ENCODE data around the gene PROM2. TPM values are rescaled to one million over a fixed set of nuclear protein-coding genes. Genes with fewer than 3 reads are reported as not detected.
"Not testable (repeated sequence)": the region's sequence is repeated elsewhere in the genome, so short reads cannot be mapped to it uniquely, and the experiment has no call there.

PROM2 gene
- total RNA-seq, 4 donors from 2014 or later: 59.7 to 184 (median 83.5) TPM

DNA sequence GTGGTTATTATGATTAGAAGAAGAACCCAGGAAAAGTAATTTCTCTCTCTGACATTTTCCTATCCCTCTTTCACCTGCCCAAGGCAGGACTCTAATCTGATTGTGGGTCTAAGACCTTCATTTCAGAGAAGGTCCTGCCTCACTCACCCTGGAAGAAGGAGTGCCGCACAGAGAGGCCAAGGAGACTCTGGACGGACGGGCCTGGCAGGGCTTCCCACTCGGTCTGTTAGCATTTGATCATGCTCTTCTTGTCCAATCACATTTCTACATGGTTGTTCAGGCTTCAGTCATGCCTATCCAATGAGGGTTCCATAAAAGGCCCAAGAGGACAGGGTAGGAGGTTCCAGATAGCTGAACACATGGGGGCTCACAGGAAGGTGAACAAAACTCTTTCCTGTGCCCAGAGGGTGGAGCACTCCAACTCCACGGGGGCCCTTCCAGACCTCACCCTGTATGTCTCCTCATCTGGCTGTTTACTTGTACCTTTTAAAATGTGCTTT lies 39.9 kb upstream of the PROM2 start:
- WGBS, 2 donors: 71 to 73% methylated on average over 5 of the region's 5 CpGs
- H3K4me1 ChIP-seq: peaks cover 0 to 5% (median 0%) of the 10 kb centered on the region in 3 donors
- H3K27me3 ChIP-seq: no peaks in the 10 kb centered on the region
- DNase-seq: no peak
- H3K4me3 ChIP-seq: no peak overlapping the region
- intact Hi-C loops (cut with DNase I): loop anchor here (10.0 kb wide), 1 partner anchor 80 kb away; no protein-coding TSS in a partner anchor
- H3K36me3 ChIP-seq: no peaks in the 10 kb centered on the region
- TF ChIP-seq POLR2A (IDR thresholded peaks at IDR 0.05): no peak
- TF ChIP-seq, protein P1, sequence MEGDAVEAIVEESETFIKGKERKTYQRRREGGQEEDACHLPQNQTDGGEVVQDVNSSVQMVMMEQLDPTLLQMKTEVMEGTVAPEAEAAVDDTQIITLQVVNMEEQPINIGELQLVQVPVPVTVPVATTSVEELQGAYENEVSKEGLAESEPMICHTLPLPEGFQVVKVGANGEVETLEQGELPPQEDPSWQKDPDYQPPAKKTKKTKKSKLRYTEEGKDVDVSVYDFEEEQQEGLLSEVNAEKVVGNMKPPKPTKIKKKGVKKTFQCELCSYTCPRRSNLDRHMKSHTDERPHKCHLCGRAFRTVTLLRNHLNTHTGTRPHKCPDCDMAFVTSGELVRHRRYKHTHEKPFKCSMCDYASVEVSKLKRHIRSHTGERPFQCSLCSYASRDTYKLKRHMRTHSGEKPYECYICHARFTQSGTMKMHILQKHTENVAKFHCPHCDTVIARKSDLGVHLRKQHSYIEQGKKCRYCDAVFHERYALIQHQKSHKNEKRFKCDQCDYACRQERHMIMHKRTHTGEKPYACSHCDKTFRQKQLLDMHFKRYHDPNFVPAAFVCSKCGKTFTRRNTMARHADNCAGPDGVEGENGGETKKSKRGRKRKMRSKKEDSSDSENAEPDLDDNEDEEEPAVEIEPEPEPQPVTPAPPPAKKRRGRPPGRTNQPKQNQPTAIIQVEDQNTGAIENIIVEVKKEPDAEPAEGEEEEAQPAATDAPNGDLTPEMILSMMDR (IDR thresholded peaks at IDR 0.05): no peak
- no peak overlapping the region for H3K27ac ChIP-seq
- H3K9me3 ChIP-seq: no peaks in the 10 kb centered on the region

DNA sequence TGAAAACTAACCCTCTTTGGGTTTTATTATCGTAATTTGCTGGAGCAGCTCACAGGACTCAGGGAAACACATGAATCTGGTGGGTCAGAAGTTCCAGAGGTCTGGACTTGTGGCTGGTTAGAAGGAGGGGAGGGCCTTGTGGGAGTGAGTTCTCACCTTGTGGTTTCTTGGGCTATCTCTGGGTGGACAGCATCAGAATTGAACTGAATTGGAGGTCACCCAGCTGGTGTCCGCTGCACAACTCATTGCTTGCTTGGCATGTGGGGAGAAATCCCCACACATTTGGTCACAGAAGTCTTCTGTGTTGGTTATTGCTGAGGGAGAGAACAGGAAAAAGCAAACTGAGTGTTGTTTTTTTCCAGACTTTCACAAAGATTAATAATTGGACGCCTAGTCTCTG lies 39.4 kb upstream of the PROM2 start:
- WGBS, 2 donors: 83 to 85% methylated on average over 3 of the region's 3 CpGs
- H3K4me3 ChIP-seq: no peak overlapping the region
- intact Hi-C loops (cut with DNase I): loop anchor here (10.0 kb wide), 1 partner anchor 80 kb away; no protein-coding TSS in a partner anchor
- no peaks in the 10 kb centered on the region for H3K36me3 ChIP-seq
- no peak for DNase-seq
- H3K4me1 ChIP-seq: peaks cover 0 to 5% (median 0%) of the 10 kb centered on the region in 3 donors
- TF ChIP-seq, protein P1 (IDR thresholded peaks at IDR 0.05): no peak
- no peak for TF ChIP-seq POLR2A (IDR thresholded peaks at IDR 0.05)
- H3K27me3 ChIP-seq: no peaks in the 10 kb centered on the region
- H3K9me3 ChIP-seq: no peaks in the 10 kb centered on the region
- H3K27ac ChIP-seq: no peak overlapping the region

DNA sequence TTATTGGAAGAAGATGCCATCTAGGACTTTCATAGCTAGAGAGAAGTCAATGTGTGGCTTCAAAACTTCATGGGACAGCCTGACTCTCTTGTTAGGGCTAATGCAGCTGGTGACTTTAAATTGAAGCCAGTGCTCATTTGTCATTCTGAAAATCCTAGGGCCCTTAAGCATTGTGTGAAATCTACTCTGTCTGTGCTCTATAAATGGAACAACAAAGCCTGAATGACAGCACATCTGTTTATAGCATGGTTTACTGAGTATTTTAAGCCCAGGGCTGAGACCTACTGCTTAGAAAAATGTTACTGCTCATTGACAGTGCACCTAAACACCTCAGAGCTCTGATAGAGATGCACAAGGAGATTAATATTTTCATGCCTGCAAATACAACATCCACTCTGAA lies 36.1 kb upstream of the PROM2 start:
- Histone ChIP-seq H3K27ac (no peak overlapping the region), H3K9me3 (peaks cover 3 to 29% (median 17%) of the 10 kb centered on the region in 3 donors), H3K27me3 (no peaks in the 10 kb centered on the region), H3K4me3 (no peak overlapping the region), H3K36me3 (no peaks in the 10 kb centered on the region), H3K4me1 (no peaks in the 10 kb centered on the region)
- DNase-seq: no peak
- intact Hi-C loops (cut with DNase I): loop anchor here (10.0 kb wide), 1 partner anchor 77 kb away; no protein-coding TSS in a partner anchor
- TF ChIP-seq, protein P1 (IDR thresholded peaks at IDR 0.05): no peak
- no peak for TF ChIP-seq POLR2A (IDR thresholded peaks at IDR 0.05)

DNA sequence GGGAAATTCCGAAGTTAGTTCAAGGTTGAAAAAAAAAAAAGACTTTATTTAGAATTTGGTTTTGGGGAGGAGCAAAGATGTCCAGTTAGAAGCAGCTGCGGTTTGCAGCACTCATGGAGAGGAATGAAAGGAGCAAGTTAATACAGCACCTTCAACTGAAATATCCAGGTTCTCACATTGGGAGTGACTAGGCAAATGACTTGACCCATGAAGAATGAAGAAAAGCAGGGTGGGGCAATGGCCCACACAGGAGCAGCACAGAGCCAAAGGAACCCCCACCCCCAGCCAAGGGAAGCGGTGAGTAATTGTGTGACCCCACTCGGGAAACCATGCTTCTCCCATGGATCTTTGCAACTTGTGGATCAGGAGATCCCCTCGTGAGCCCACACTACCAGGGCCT lies 34.2 kb upstream of the PROM2 start:
- 78 to 81% methylated on average over 4 to 5 of the region's 5 CpGs for WGBS, 2 donors
- Histone ChIP-seq H3K27ac (no peak overlapping the region), H3K27me3 (no peaks in the 10 kb centered on the region), H3K4me1 (no peaks in the 10 kb centered on the region), H3K36me3 (no peaks in the 10 kb centered on the region), H3K9me3 (peaks cover 3 to 29% (median 17%) of the 10 kb centered on the region in 3 donors), H3K4me3 (no peak overlapping the region)
- TF ChIP-seq, protein P1 (IDR thresholded peaks at IDR 0.05): no peak
- no peak for TF ChIP-seq POLR2A (IDR thresholded peaks at IDR 0.05)
- DNase-seq: no peak
- intact Hi-C loops (cut with DNase I): no loop called here

DNA sequence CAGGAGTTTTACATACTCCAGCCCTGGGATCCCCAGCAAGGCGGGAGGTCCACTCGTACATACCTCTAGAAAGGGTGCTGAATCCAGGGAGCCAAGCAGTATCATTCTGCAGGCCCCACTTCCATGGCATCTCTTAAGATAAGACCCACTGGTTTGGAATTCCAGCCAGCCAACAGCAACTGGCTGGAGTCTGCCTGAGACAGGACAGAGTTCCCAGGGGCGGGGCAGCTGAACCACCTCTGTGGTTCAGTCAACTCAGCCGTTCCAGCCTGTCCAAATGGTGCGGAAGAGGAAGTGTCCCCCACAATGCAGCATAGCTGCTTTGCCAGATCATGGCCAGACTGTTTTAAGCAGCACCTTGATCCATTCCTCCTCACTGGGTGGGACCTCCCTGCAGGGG lies 33.7 kb upstream of the PROM2 start:
- Histone ChIP-seq H3K27me3 (no peaks in the 10 kb centered on the region), H3K9me3 (peaks cover 3 to 33% (median 17%) of the 10 kb centered on the region in 3 donors), H3K4me1 (no peaks in the 10 kb centered on the region), H3K36me3 (no peaks in the 10 kb centered on the region), H3K27ac (no peak overlapping the region), H3K4me3 (no peak overlapping the region)
- intact Hi-C loops (cut with DNase I): no loop called here
- TF ChIP-seq, protein P1 (IDR thresholded peaks at IDR 0.05): no peak
- no peak for TF ChIP-seq POLR2A (IDR thresholded peaks at IDR 0.05)
- 80% methylated on average over 1 of the region's 5 CpGs; no CpG with 5 or more reads in 1 of the 2 donors for WGBS, 2 donors
- no peak for DNase-seq

DNA sequence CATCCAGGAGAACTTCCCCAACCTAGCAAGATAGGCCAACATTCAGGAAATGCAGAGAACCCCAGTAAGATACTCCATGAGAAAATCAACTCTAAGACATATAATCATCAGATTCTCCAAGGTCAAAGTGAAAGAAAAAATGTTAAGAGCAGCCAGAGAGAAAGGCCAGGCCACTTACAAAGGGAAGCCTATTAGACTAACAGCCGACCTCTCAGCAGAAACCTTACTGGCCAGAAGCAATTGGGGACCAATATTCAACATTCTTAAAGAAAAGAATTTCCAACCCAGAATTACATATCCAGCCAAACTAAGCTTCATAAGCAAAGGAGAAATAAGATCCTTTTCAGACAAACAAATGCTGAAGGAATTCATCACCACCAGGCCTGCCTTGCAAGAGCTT lies 32.2 kb upstream of the PROM2 start:
- intact Hi-C loops (cut with DNase I); H3K4me3 ChIP-seq; H3K4me1 ChIP-seq; H3K27me3 ChIP-seq; H3K36me3 ChIP-seq; DNase-seq; H3K27ac ChIP-seq: not testable (repeated sequence)
- H3K9me3 ChIP-seq: peaks cover 3 to 39% (median 17%) of the 10 kb centered on the region in 3 donors
- WGBS, 2 donors: 88 to 93% methylated on average over 1 of the region's 1 CpG
